Mesenteric fat pad (tissue), 1 donor: ENCODE measurements around the gene PKD2L1. TPM values are rescaled to one million over a fixed set of nuclear protein-coding genes. Genes with fewer than 3 reads are reported as not detected.
"Not testable (repeated sequence)": the region's sequence is repeated elsewhere in the genome, so short reads cannot be mapped to it uniquely, and the experiment has no call there.

Experiments used
- DNase-seq: peaks from one replicate; pipeline ENCODE4 v3.0.0-alpha.2; 2020; ENCODE audit warnings: low spot score
- total RNA-seq: library from RNA; stranded (reverse); fragmentation: NEBNext Ultra II Directional; extraction: Animal tissue kit (Norgen Biotek cat#: 25700); gene quantifications from one replicate; pipeline ENCODE4 v1.2.1, GENCODE V29; 2021
- donor health status: DM: yes; HTN: yes; CAD: no.

PKD2L1 gene
- total RNA-seq, 1 donor from 2014 or later: 0.39 TPM

DNA sequence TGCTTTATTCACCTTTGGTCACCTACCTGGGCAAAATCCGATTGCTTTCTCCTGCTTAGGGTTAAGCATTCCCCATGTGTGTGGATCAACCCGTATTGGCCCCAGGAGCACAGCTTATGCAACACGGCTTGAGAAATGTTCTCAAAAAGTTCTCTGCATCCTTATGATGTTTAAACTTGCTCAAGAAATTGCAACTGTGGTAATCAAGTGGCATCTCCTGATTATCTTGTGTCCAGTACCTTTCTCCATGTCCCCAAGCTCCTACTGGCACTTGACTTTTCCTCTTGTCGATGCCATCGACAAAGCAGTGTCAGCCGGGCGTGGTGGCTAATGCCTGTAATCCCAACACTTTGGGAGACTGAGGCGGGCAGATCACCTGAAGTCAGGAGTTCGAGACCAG lies 4.7 kb upstream of the PKD2L1 start:
- no peak for DNase-seq

DNA sequence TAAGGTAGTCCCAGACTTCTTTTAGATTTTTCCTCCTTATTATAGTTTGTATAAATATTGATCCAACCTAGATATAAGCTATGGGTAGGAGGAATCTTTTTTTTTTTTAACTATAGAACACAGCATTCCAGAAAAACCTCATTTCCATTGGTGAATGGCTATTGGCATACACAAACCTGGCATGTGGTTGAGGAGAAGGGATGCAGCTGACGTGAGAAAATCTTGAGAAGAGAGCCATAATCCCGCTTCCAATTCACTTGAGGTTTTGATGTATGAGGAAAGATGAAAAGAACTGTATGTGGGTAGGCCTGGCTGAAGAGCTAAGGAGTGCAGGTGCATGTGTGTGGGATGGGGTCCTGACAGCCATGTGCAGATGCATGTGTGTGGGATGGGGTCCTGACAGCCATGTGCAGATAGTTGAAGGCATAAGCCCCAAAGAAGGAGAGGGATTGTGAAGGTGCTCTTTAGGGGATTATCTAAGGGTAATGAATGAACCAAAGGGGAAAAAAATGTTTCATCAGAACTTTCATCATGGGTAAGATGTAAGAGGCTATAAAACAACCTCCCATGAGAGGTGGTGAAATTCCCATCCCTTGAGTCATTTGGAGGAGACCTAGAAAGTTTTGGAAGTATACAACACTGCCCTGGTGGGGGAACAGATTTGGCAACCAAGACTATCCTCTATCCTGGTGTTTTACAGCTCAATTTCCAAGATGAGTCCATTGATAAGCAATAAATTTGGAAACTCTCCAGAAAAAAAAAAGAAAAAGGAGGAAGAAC lies 3.8 kb upstream of the PKD2L1 start:
- DNase-seq: no peak

GRCh38 chr10:100333106-100333505 lies 3.1 kb upstream of the PKD2L1 start:
- DNase-seq: no peak

- no peak for DNase-seq
Measured at GRCh38 chr10:100328198-100328597, 1.8 kb downstream of the PKD2L1 start.

DNA sequence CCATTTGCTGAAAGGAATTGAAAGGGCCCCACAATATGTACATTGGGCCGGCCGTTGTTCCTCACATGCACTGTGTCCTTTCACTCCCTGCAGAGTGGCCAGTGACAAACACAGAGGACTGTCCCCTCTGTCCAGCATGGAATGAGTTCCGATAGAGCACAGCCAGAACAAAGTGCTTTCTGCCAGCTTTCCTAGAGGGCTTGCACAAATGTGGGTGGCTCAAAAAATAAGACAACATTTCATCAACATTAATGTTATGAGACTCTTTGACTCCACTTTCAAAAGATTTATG lies 2.4 kb downstream of the PKD2L1 start:
- DNase-seq: no peak

DNA sequence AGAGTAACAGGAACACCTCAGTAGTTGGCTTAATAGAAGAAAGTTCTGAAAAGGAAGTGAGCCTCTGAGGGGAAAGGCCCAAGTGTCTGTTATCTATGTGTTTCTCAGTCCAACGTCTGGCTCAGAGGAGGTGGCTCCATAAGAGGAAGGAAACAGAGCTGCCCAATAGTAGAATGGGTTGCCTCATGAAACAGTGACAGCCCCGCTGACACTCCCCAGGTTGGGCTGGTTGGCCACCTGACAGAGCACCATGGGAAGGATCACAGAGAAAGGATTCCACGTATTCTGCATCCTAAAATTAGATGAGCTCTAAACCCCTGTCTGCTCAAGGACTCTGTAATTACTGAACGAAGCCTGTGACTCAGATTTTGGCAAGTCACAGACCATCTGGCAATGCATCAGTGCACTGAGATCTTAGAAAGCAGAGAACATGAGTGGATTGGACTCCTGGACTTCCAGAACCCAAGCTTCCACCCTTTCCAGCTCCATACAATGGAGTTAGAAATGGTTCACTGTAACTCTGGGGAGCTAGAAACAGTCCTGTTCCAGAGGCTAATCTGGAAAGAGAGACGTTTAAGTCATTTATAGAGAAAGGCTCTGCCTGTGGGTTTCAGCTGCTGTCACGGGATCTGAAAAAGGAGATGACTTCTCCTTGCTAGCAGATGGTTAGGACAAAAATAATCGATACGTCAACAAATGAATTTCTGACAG lies 2.9 kb downstream of the PKD2L1 start:
- no peak for DNase-seq

DNA sequence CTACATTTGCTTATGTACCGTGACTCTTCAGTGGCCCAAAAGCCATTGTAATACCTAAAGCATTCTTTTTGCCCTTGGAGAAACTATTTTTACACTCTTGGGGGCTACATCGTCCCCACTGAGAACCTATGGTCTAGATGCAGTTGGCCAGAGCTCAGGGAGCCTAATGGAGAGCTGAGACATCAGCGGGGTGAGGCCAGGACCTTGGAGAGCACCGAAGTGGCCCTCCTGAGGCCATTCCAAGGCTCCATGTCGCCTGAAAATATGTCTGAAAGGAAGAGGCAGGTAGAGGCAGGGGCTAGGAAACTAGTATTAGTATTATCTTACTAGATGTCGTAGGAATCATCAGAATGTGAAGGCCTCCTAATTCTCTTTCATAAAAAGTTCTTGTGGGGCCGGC lies 4.9 kb downstream of the PKD2L1 start:
- no peak for DNase-seq

DNA sequence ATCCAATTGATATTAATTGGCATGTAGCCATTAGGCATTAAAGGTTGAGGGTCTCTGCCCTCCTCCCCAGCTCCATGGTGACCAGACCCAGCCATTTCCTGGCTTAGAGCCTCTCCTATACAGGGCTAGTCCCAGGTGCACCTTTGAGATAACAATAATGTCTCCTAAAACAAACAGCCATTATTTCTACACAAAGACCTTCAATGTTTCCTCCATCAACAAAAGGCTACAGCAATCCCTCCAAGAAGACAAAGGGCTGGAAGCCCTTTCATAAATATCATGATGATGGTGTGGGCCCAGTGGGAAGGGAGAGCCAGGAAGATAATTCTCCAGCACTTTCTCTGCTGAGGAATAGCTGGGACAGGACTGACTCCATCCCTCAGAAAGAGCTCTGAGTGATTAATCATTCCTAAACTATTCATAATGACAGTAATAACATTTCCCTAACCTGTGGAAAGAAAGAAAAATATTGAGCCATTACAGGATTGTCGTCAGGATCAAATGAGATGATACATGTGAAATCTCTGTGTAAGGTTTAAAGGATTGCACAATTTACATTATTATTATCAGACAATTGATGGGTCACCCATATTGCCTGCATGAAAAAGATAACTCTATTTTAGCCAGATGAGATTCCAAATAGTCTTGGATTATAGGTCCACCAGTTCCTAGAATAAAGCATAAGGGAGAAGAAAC lies 10.2 kb downstream of the PKD2L1 start:
- DNase-seq: no peak

- no peak for DNase-seq
Measured at GRCh38 chr10:100318207-100318606, 11.8 kb downstream of the PKD2L1 start.

- DNase-seq: no peak
Measured at GRCh38 chr10:100315615-100316014, 14.4 kb downstream of the PKD2L1 start.

DNA sequence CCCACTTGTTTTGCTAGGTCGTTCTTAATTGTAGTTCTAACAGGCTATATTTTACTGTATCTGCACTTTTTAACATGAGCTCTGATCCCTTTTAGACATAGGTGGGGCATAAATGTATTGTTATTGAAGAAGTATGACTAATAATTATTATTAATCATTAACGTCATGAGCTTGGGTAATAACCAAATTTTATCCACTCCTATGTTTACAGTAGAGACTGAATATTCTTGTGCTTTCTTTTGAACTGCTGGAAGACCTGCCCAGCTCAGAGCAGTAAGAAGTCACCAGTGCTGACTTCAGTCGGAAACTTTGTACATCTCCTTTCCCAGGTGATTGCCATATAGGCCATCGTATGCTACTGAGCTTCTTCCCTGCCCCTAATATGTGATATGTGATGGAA lies 18.7 kb downstream of the PKD2L1 start:
- no peak for DNase-seq

GRCh38 chr10:100307684-100308083 lies 22.3 kb downstream of the PKD2L1 start:
- no peak for DNase-seq

DNA sequence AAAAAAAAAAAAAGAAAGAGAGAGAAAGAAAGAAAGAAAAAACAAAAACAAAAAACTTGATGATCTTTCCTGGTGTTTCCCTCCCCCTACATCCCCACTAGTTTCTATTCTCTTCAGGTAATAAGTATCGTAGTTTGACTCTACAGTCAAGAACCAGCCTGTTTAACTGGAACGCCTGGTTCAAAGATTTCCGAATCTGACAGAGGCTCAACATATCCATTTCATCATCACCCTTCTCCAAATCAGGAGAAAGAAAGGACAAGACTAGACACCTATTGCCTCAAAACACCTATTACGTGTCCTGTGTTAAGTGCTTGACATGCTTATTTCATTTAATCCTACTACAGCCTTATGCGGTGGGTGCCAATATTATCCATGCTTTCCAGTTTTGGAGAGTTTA lies 23.2 kb downstream of the PKD2L1 start:
- DNase-seq: no peak

GRCh38 chr10:100304414-100304813 lies 25.6 kb downstream of the PKD2L1 start:
- no peak for DNase-seq

DNA sequence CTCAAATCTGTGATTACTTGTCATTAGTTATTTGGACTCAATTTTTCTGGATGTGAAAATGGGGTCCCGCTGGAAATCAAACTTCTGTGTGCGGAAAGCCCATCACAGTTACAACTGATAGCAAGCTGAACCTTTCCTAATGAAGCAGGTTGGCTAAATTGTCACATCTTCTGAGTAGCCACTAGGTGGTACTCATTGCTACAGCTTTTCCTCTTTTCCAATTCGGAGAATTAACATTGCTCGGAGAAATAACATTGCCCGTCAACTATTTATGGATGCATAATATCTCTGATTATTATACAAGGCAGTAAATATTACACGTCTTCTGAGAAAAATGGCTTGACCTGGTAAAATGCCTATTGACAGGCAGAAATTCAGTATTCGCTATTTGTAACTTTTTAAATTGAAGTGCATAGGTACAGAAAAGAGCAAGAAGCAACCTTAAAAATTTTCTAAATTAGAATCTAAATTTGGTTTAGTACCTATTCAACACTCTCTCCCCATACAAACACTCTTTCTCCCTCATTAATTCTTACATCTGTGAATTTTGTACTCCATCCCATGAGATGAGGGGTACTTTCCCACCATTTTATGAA lies 26.2 kb downstream of the PKD2L1 start:
- no peak for DNase-seq

- DNase-seq: not testable (repeated sequence)
Measured at GRCh38 chr10:100301123-100301522, 28.9 kb downstream of the PKD2L1 start.

- DNase-seq: no peak
Measured at GRCh38 chr10:100297242-100297641, 32.8 kb downstream of the PKD2L1 start.

- no peak for DNase-seq
Measured at GRCh38 chr10:100293066-100293465, 37.0 kb downstream of the PKD2L1 start.

- DNase-seq: not testable (repeated sequence)
Measured at GRCh38 chr10:100292300-100292699, 37.7 kb downstream of the PKD2L1 start.

DNA sequence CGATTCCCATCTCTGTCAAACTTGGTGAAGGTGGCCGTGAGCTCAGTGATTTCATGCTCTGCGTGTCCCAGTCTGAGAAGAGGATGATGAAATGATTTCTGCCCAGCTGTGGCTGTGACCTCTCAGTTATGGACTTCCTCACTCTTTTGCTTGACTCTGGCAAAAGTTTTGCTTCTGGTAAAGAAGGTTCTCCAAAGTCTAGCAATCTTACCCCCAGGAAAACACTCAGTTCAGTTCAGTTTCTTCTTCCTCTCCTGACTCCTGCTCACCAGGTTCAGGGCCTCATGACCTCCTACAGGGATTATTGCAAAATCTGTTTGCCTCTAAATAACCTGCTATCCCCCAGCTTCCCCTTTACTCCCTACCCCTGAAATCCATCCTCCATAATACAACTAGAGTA lies 38.7 kb downstream of the PKD2L1 start:
- no peak for DNase-seq

DNA sequence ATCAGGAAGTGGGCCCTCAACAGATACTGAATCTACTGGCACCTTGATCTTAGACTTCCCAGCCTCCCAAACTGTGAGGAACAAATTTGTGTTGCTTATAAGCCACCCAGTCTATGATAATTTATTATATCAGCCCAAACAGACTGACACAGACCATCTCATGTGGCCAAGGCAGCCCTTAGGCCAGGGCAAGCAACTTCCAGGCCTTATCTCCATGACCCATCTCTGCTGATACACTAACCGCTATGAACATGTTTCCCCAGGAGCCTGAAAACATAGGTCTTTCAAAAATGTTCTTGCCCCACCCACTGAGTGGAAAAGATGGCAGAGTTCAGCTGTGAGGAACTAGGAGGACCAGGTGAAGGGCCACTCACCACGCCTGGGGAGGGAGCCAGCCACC lies 40.4 kb downstream of the PKD2L1 start:
- no peak for DNase-seq

GRCh38 chr10:100288196-100288595 lies 41.8 kb downstream of the PKD2L1 start:
- DNase-seq: no peak
